ENCODE results near the gene HORMAD2. TPM values are rescaled to one million over a fixed set of nuclear protein-coding genes. Genes with fewer than 3 reads are reported as not detected.
A peak's percentile ranks its signal among the peaks of the same experiment; 100 is the strongest.

The HORMAD2 gene
- total RNA-seq, 4 donors from 2014 or later = not detected

DNA sequence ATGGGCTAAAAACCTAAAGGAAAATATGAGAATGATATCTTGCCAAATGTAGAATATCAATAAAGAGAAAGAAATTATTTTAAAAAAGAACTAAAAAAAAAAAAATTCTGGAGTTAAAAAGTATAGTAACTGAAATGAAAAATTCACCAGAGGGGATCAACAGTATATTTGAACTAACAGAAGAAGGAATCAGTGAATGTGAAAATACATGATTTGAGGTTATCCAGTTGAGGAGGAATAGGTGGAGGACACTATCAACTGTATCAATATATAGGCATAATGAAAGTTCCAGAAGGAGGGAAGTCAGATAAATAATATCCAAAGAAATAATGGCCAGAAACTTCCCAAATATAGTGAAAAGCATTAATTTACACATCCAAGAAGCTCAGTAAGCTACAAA is 16.1 kb upstream of the HORMAD2 start:
- H3K36me3 ChIP-seq = no peaks in the 10 kb centered on the region
- DNase-seq = no peak
- H3K4me1 ChIP-seq = no peaks in the 10 kb centered on the region
- intact Hi-C loops (cut with DNase I) = no loop called here
- no peak overlapping the region for H3K27ac ChIP-seq
- no peak overlapping the region for H3K4me3 ChIP-seq (replicated peaks in 1 of 3)
- TF ChIP-seq, protein P1, sequence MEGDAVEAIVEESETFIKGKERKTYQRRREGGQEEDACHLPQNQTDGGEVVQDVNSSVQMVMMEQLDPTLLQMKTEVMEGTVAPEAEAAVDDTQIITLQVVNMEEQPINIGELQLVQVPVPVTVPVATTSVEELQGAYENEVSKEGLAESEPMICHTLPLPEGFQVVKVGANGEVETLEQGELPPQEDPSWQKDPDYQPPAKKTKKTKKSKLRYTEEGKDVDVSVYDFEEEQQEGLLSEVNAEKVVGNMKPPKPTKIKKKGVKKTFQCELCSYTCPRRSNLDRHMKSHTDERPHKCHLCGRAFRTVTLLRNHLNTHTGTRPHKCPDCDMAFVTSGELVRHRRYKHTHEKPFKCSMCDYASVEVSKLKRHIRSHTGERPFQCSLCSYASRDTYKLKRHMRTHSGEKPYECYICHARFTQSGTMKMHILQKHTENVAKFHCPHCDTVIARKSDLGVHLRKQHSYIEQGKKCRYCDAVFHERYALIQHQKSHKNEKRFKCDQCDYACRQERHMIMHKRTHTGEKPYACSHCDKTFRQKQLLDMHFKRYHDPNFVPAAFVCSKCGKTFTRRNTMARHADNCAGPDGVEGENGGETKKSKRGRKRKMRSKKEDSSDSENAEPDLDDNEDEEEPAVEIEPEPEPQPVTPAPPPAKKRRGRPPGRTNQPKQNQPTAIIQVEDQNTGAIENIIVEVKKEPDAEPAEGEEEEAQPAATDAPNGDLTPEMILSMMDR (IDR thresholded peaks at IDR 0.05) = no peak
- TF ChIP-seq POLR2A (IDR thresholded peaks at IDR 0.05) = no peak
- H3K9me3 ChIP-seq = no peaks in the 10 kb centered on the region
- H3K27me3 ChIP-seq = no peaks in the 10 kb centered on the region

DNA sequence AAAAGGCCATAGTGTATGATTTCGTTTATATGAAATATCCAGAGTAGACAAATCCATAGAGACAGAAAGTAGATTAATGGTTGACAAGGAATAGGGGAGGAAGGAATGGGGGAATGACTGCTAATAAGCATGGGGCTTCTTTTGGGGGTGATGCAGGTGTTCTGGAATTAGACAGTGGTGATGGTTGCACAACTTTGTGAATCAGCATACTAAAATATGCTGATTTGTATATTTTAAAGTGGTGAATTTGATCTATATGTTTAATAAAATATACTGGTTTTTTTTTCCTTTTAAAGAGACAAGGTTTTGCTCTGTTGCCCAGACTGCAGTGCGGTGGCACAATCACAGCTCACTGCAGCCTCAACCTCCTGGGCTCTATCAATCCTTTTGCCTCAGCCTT is 6.5 kb upstream of the HORMAD2 start:
- no peaks in the 10 kb centered on the region for H3K27me3 ChIP-seq
- DNase-seq = no peak
- no peak overlapping the region for H3K4me3 ChIP-seq (replicated peaks in 1 of 3)
- H3K36me3 ChIP-seq = no peaks in the 10 kb centered on the region
- H3K9me3 ChIP-seq = no peaks in the 10 kb centered on the region
- no peak overlapping the region for H3K27ac ChIP-seq
- WGBS, 2 donors = 79 to 81% methylated on average over 2 of the region's 2 CpGs
- no peak for TF ChIP-seq POLR2A (IDR thresholded peaks at IDR 0.05)
- TF ChIP-seq, protein P1 (IDR thresholded peaks at IDR 0.05) = no peak
- peaks cover 9 to 15% of the 10 kb centered on the region in 2 donors for H3K4me1 ChIP-seq
- intact Hi-C loops (cut with DNase I) = no loop called here

DNA sequence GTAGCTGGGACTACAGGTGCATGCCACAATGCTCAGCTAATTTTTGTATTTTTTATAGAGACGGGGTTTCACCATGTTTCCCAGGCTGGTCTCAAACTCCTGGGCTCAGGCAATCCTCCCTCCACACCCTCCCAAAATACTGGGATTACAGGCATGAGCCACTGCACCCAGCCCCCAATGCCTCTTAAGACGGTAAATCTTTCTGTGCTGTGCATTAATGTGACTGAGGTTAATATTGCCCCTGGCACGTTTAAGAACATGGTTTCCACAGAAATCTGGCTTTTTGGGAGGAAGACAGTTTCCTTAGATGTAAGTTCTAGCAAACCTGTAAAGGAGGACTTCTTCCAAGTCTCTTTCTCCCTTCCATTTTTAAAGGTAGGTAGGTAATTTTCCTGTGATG is 6.1 kb upstream of the HORMAD2 start:
- no peak for DNase-seq
- Histone ChIP-seq H3K9me3 (no peaks in the 10 kb centered on the region), H3K4me1 (peaks cover 10 to 19% of the 10 kb centered on the region in 2 donors), H3K4me3 (replicated peaks in 1 of 3) (no peak overlapping the region), H3K27ac (no peak overlapping the region), H3K27me3 (no peaks in the 10 kb centered on the region), H3K36me3 (no peaks in the 10 kb centered on the region)
- TF ChIP-seq, protein P1 (IDR thresholded peaks at IDR 0.05) = no peak
- TF ChIP-seq POLR2A (IDR thresholded peaks at IDR 0.05) = no peak
- intact Hi-C loops (cut with DNase I) = no loop called here
- WGBS, 2 donors = 65 to 75% methylated on average over 3 of the region's 3 CpGs

DNA sequence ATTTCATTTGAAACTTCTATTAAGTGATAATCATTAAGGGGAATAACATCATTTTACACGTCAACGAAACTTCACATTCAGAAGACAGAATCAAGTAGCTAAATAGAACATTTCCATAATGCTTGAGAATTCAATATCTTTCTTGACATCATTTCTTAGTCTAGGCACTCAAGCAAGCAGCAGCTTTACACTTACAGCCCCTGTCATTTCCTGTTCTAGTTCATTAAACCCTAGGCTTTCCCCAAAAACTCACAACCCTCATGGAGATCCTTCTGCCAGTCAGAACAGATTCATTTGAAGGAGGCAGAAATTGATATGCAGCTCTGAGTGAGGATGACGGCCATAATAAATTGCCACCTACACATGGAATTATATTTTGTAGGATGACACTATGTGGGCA is 5.3 kb upstream of the HORMAD2 start:
- Histone ChIP-seq H3K4me3 (replicated peaks in 1 of 3) (no peak overlapping the region), H3K36me3 (no peaks in the 10 kb centered on the region), H3K4me1 (peaks cover 11 to 28% of the 10 kb centered on the region in 2 donors), H3K27ac (no peak overlapping the region), H3K27me3 (no peaks in the 10 kb centered on the region), H3K9me3 (no peaks in the 10 kb centered on the region)
- intact Hi-C loops (cut with DNase I) = no loop called here
- 89 to 94% methylated on average over 3 of the region's 3 CpGs for WGBS, 2 donors
- TF ChIP-seq, protein P1 (IDR thresholded peaks at IDR 0.05) = no peak
- TF ChIP-seq POLR2A (IDR thresholded peaks at IDR 0.05) = no peak
- no peak for DNase-seq

DNA sequence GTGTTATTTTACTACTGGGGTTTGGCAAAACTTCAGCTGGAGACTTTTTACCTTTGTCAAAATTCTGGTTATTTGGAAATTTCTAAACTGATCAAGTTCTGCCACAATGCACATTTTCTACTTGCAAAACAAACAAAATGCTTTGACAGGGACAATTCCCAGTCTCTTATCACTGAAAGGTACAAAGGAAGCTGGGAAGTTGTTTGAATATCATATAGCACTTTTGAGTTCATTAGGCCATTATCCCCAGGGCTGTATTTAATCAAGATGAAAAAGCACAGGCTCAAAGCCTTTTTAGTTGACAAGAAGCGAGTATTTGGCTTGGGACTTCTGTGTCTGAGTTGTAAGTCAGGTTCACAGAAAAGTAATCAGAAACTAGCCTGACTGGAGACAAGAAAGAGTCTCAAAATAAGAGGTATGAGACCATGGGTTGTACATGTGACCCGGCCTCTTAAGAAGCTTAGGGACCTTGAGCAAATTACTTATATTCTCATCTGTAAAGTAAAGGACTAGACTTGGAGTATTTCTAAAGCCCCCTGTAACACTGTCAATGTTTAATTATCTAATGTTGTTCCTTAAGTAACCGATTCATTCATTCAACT is 2.9 kb upstream of the HORMAD2 start:
- DNase-seq = no peak
- Histone ChIP-seq H3K27ac (peak overlapping the region; percentile 47 to 84 (median 55)), H3K27me3 (no peaks in the 10 kb centered on the region), H3K4me1 (peaks cover 15 to 31% of the 10 kb centered on the region in 2 donors), H3K36me3 (no peaks in the 10 kb centered on the region), H3K4me3 (replicated peaks in 1 of 3) (no peak overlapping the region), H3K9me3 (no peaks in the 10 kb centered on the region)
- intact Hi-C loops (cut with DNase I) = no loop called here
- no peak for TF ChIP-seq POLR2A (IDR thresholded peaks at IDR 0.05)
- TF ChIP-seq, protein P1 (IDR thresholded peaks at IDR 0.05) = no peak
- 54 to 65% methylated on average over 3 of the region's 3 CpGs for WGBS, 2 donors

All from thyroid gland (tissue), 4 donors.